Panc1 (cell line): Measurements from ENCODE around the gene PDS5B. TPM values are rescaled to one million over a fixed set of nuclear protein-coding genes. Genes with fewer than 3 reads are reported as not detected.

Experiments
- ATAC-seq: fragments of 200-7000 bp; cut with Tn5 transposase; 2 replicates; pipeline ENCODE4 v1.9.1; 2020; ENCODE audit warnings: mild to moderate bottlenecking, moderate library complexity
- BruUV-seq: library from RNA; stranded (reverse); fragments of 400-500 nt; replicated peaks from 2 replicates; lab custom pipeline; 2021; lab: Mats Ljungman, UMichigan
- CTCF ChIA-PET: fragments of 300-600 bp; sonication (Branson Sonifier 250); formaldehyde crosslinking; loops from one replicate; lab custom pipeline; 2022; ENCODE audit warnings: antibody characterized with exemption; lab: Charles Lee
- POLR2A ChIA-PET: fragments of 300-600 bp; sonication (Branson Sonifier 250); formaldehyde crosslinking; loops from one replicate; lab custom pipeline; 2022; ENCODE audit warnings: antibody characterized with exemption; lab: Charles Lee
- DNase-seq: peaks from one replicate; pipeline ENCODE4 v3.0.0-alpha.2; 2010; ENCODE audit warnings: low read depth, low spot score
- H3K27ac ChIP-seq: 2 replicates; pipeline ENCODE4 v1.5.1; 2011; ENCODE audit warnings: mild to moderate bottlenecking, low read length, inconsistent platforms
- H3K27me3 ChIP-seq: fragments of 200-500 bp; sonication (Bioruptor generic); 2 replicates; pipeline ENCODE4 v1.6.0; 2014; ENCODE audit warnings: low read length, inconsistent platforms; ENCODE audit not compliant: control insufficient read depth, insufficient read depth
- H3K36me3 ChIP-seq: fragments of 200-500 bp; sonication (Bioruptor generic); 2 replicates; pipeline ENCODE4 v1.5.1; 2014; ENCODE audit warnings: inconsistent platforms, mild to moderate bottlenecking, low read length, moderate library complexity; ENCODE audit not compliant: control insufficient read depth, insufficient read depth
- H3K4me1 ChIP-seq: 2 replicates; pipeline ENCODE4 v1.5.1; 2011; ENCODE audit warnings: inconsistent platforms, mild to moderate bottlenecking, low read length, moderate library complexity; ENCODE audit not compliant: control insufficient read depth, insufficient read depth
- H3K4me3 ChIP-seq, 2 experiments: 2 replicates each; pipeline ENCODE4 v1.5.1; 2011 to 2012; ENCODE audit warnings: low read depth in 2 of 2, low read length in 2 of 2, mild to moderate bottlenecking in 2 of 2, inconsistent platforms in 1 of 2, moderate library complexity in 1 of 2
- H3K9me3 ChIP-seq: fragments of 200-500 bp; sonication (Bioruptor generic); 2 replicates; pipeline ENCODE4 v1.5.1; 2014; ENCODE audit warnings: low read depth, mild to moderate bottlenecking, inconsistent platforms, low read length, moderate library complexity; ENCODE audit not compliant: control insufficient read depth, insufficient read depth
- CTCF ChIP-seq: fragments of 450-650 bp; IDR thresholded peaks from 2 replicates; pipeline ENCODE4 v1.5.1; 2017; ENCODE audit warnings: mild to moderate bottlenecking
- POLR2AphosphoS5 ChIP-seq: IDR thresholded peaks from 2 replicates; pipeline ENCODE4 v1.6.1; 2012; ENCODE audit warnings: mild to moderate bottlenecking, low read depth, low read length, moderate library complexity
- REST ChIP-seq, 2 experiments: IDR thresholded peaks; 2 replicates each; pipeline ENCODE4 v1.6.1; 2011 to 2012; ENCODE audit warnings: low read depth in 2 of 2, control low read depth in 1 of 2, low read length in 1 of 2, mild to moderate bottlenecking in 1 of 2, moderate library complexity in 1 of 2; ENCODE audit not compliant: insufficient read depth in 1 of 2
- SIN3A ChIP-seq: IDR thresholded peaks from 2 replicates; pipeline ENCODE4 v1.6.1; 2012; ENCODE audit warnings: low read depth, mild to moderate bottlenecking, low read length, moderate library complexity, borderline replicate concordance; ENCODE audit not compliant: insufficient read depth
- TCF7L2 ChIP-seq: IDR thresholded peaks from 2 replicates; pipeline ENCODE4 v1.6.1; 2011; ENCODE audit warnings: mild to moderate bottlenecking, low read depth, low read length, inconsistent platforms
- in situ Hi-C: cut with HindIII; loops from 2 replicates; pipeline ENCODE4 v1.10.0; 2016; ENCODE audit warnings: low sequenced_read_pairs, low pct_unique_long_range_greater_than_20kb
- intact Hi-C: fragments of 100-400 bp; cut with micrococcal nuclease; formaldehyde crosslinking; loops from one replicate; pipeline ENCODE4 v1.10.0; 2022; ENCODE audit not compliant: unreplicated experiment
- total RNA-seq: library from RNA; stranded (reverse); gene quantifications from one replicate; pipeline ENCODE4 v1.2.1, GENCODE V29; 2021; ENCODE audit not compliant: unreplicated experiment

The PDS5B gene
- total RNA-seq, 1 experiment from 2014 or later: 33.9 TPM

- Histone ChIP-seq H3K27me3 (no peaks in the 10 kb centered on the region), H3K4me1 (no peaks in the 10 kb centered on the region), H3K4me3 (no peak overlapping the region), H3K36me3 (no peaks in the 10 kb centered on the region), H3K9me3 (no peaks in the 10 kb centered on the region), H3K27ac (no peak overlapping the region)
- no peak for DNase-seq
- in situ Hi-C loops (no loop called here), intact Hi-C loops (no loop called here)
- POLR2A ChIA-PET: interaction anchor here (0.8 kb wide), 1 partner anchor 8 kb away, joined by 3 read pairs; no protein-coding TSS in a partner anchor
- CTCF ChIA-PET: no interaction called here
- no TSS peak for BruUV-seq
- ATAC-seq: no peak
- no peak for TF ChIP-seq TCF7L2
- no peak for TF ChIP-seq POLR2AphosphoS5
- no peak for TF ChIP-seq REST (IDR thresholded peaks at IDR 0.05; ENCODE audit: insufficient read depth in 1 of 2, low read depth in 2 of 2, low read length in 1 of 2)
- no peak for TF ChIP-seq SIN3A
- no peak for TF ChIP-seq CTCF
Observed at GRCh38 chr13:32545083-32545482, 41.2 kb upstream of the PDS5B start.

- H3K27me3 ChIP-seq: no peaks in the 10 kb centered on the region
- POLR2A ChIA-PET: no interaction called here
- CTCF ChIA-PET: interaction anchor here (0.7 kb wide), 1 partner anchor 130 kb away, joined by 3 read pairs; no protein-coding TSS in a partner anchor
- H3K4me3 ChIP-seq: no peak overlapping the region
- ATAC-seq (no peak), DNase-seq (no peak)
- H3K36me3 ChIP-seq: no peaks in the 10 kb centered on the region
- intact Hi-C loops: no loop called here
- TF ChIP-seq REST (IDR thresholded peaks at IDR 0.05; ENCODE audit: insufficient read depth in 1 of 2, low read depth in 2 of 2, low read length in 1 of 2) (no peak), TCF7L2 (no peak), SIN3A (no peak), CTCF (no peak)
- no peaks in the 10 kb centered on the region for H3K4me1 ChIP-seq
- BruUV-seq: no TSS peak
- H3K9me3 ChIP-seq: no peaks in the 10 kb centered on the region
- in situ Hi-C loops: no loop called here
- H3K27ac ChIP-seq: no peak overlapping the region
Observed at GRCh38 chr13:32548837-32549236, 37.4 kb upstream of the PDS5B start.
